Measurements from ENCODE around the gene CBY3.
"Not testable (repeated sequence)": the region's sequence is repeated elsewhere in the genome, so short reads cannot be mapped to it uniquely, and the experiment has no call there.

CBY3 gene

DNA sequence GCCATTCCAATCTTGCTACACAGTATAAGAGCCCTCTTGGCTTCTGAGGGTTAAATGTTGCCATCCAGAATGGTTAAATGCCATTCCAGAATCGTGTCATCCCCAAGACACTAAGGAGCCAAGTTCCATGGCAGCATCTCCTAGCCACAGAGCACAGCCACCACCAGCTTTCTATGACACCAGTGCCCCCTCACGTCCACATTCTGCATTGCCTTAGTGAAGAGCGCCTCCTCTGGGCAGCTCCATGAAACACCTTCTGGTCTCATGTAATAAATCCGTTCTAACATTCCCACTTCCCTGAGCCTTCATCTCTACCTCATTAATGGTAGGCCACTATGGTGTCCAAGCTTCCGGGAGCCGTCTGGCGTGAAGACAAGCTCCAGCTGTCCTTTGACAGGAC is 12.4 kb downstream of the CBY3 start:
- peak; percentile 72 for DNase-seq

DNA sequence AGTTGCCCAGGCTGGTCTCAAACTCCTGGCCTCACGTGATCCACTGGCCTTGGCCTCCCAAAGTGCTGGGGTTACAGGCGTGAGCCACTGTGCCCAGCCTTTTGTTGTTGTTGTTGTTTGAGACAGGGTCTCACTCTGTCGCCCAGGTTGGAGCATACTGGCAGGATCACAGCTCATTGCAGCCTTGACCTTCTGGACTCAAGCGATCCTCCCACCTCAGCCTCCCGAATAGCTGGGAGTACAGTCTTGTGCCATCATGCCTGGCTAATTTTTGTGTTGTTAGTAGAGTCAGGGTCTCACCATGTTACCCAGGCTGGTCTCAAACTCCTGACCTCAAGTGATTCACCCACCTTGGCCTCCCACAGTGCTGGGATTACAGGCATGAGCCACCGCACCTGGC is 19.2 kb downstream of the CBY3 start:
- DNase-seq: not testable (repeated sequence)

DNA sequence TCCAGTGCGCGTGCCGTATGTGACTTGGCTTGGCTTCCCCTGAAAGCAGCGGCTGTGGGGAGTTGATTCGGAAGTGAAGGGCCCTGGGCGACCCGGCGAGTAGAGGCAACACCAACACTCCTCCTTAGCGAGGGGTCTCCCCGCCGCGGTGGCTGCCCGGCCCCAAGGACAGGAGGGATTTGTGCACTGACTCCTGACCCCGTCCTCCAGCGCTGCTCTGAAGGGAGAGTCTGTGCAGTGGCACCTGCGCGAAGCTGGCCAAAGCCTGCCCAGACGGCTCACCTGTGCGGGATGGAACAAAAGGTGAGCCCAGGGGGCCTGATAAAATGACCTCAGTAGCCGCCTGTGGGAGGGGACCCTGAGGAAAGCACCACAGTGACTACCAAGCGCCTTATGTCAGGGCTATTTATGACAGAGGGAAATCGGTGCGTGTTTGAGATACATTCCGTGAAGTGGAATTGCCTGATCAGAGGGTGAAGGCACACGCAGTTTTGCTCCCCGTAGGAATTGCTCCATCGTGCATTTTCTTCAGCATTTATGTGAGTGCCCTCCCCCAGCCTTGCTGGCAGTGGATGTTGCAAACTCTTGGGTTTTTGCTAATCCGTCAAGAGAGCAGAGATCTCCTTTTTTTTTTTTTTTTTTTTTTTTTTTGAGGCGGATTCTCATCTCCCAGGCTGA is 22.5 kb downstream of the CBY3 start:
- peak; percentile 61 for DNase-seq

DNA sequence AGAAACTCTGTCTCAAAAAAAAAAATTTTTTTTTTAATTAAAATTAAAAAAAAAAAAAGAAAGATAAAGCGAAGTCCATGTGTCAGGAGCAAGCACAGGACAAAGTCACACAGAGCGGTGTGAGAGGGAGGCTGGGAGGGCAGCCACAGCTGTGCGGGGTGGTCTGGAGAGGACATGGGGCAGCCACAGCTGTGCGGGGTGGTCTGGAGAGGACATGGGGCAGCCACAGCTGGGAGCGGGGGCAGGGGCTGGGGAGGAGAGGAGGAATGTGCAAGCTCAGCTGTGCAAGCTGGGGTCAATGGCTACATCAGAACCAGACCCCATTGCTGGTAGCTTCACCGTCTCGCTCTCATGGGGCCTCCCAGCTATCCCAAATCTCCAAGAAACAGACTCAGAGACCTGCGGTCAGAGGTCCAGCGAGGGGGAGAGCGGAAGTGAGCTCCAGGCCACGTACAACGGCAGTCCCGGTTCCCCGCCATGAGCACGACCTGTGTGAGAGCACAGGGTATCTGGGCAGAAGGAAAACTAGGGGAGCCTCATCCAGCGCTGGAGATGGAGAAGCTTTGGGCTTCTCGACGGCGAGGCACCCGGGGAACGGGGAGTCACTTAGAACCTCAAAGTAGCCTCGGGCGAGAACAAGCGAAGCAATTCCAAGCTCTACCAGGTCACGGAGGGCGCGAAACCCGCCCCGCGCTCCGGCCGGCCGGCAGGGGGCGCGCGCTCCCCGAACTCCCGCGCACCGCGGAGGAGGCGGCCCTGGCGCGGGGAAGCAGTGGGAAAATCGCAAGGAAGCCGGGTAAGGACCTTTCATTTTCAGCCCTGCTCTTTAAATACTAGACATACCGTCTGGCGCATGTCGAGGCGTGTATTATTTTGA is 23.3 kb downstream of the CBY3 start:
- DNase-seq: not testable (repeated sequence)

DNA sequence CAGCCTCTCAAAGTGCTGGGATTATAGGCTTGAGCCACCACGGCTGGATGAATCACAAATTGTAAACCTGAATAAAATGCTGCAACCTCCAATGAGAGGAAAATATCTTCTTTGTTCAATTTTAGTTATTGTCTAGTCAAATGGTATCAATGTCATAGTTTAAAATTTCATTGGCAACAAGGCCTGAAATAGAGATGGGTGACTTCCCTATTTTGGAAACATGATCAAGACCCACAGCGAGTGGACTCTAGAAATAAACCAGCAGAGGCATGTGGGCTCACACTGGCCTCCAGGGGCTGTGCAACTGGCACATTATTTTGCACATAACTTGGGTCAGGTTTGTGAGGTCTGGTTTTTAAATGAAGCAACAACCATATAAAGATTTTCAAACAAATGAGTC is 27.7 kb downstream of the CBY3 start:
- not testable (repeated sequence) for DNase-seq

DNA sequence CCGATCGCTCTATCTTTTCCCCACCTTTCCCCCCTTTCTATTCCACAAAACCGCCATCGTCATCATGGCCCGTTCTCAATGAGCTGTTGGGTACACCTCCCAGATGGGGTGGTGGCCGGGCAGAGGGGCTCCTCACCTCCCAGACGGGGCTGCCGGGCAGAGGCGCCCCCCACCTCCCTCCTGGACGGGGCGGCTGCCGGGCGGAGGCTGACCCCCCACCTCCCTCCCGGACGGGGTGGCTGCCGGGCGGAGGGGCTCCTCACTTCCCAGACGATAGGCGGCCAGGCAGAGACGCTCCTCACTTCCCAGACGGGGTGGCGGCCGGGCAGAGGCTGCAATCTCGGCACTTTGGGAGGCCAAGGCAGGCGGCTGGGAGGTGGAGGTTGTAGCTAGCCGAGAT is 30.6 kb downstream of the CBY3 start:
- not testable (repeated sequence) for DNase-seq

DNA sequence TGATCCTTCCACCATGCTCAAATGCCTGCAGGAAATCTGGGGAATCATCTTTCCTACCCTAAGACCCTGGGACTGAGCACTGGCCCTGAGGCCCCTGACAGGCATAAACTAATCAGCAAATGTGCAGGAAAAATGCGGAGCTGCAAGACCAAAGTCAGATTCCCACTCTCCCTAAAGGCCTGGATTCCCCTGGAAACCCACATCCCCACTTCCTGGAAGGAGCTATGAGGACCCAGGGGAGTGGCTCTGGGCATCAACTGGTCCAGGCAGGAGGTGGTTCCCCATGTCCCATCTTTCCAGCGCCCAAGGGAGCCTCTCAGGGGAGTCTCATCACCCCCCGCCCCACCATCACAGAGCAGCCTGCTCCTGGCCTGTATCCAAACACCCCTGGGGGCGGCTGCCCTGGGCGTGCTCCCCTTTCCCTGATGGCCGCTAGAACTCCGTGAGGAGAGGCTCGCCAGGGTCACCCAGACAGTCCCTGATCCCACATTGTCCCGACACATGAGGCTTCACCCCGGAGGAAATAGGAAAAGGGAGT is 31.6 kb downstream of the CBY3 start:
- DNase-seq: not testable (repeated sequence)

DNA sequence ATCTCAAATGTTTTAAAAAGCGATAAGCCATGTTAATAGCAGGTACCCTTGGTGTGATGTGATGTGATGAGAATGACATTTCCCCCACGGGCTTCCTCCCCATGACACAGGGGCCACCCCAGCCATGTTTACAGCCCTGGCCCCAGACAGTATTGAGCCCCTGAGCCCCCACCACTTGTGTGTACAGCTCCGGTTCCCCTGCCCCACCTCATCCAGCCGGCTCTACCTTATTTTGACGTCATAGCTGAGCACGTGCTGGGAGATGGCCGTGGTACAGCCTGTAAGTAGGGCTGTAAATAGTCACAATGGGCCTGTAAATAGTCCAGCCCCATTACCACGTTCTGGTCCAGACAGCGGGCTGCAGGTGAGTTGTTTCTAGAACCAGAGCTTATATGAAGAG is 32.4 kb downstream of the CBY3 start:
- DNase-seq: no peak

DNA sequence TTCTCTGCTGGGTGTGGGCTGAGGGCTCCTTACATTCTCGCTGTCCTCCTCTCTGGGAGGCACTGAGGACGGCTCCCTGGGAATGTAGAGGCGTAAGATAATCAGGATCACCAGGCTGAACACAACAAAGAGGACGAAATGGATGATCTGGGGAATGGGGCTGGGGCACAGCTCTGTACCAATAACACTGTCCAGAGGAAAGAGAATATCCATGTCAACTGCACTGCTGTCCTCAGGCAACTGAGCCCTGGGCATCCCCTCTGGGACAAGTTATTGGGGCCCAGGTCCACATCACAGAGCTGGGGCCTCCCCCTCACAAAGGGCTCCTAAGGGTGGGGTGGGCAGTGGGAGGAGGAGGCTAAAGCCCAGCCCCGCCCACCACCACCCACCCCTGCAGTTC is 36.1 kb downstream of the CBY3 start:
- not testable (repeated sequence) for DNase-seq

DNA sequence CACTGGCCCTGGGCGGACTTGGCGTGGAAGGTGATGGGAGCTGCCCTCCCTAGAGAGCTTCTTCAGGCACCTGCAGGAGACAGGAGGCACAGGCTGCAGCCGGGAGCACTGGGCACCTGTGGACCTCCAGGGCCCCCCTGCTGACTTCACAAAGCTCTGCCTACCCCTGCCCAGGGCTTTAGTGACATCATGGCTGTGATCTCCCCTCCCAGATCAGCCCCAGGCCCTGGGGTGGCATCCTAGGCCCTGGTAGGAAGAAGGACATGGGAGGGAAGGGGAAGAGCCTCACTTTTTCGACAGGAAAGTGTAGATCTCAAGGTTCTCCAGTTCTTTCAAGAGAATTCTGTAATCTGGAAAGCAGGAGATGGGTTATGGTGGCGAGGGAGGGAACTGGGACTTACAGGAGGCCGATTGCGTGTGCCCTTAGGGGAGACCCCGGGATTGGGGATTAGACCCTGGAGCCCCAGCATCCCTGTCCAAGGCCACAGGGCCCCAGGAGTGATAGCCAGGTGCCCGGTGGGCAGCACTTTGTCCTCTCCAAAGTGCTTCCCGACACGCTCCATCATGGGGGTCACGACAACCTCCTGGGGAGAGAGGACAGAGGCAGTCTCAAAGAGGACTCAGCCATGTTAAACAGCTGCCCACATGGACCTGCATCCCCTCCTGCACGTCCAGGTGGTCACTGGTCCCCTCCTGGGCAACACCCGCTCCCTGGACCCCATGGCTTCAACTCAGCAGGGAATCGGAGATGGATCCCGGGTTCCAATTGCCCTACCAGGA is 37.5 kb downstream of the CBY3 start:
- not testable (repeated sequence) for DNase-seq

DNA sequence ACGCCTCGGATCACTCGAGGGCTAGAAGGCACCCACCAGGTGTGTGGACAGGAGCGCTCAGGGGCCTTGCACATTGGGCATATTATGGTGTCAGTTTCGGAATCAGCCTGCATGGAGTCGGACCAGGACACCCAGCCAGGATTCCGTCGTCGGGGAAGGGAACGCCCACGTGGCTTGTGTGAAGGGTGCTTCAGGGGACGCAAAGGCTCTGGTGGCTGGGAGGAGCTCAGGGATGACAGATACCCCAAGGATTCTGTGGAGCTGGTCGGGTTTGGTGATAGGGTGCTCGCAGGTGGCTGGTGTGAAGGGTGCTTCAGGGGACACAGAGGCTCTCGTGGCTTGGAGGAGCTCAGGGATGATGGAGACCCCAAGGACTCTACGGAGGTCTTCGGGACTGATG is 38.2 kb downstream of the CBY3 start:
- not testable (repeated sequence) for DNase-seq

DNA sequence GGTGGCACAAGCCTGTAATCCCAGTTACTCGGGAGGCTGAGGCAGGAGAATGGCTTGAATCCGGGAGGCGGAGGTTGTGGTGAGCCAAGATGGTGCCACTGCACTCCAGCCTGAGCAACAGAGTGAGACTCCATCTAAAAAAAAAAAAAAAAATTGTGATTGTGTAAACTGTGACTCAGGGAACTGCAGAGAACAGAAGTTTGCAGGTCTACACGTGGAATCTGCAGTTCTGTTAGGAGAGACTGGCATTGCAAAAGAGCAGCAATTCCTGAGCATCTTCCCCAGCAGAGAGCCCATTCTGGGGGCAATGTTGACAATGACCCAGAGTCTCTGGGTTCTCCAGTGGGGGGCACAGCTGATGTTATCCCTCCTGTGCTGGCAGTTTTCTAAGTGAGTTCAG is 39.1 kb downstream of the CBY3 start:
- not testable (repeated sequence) for DNase-seq

DNA sequence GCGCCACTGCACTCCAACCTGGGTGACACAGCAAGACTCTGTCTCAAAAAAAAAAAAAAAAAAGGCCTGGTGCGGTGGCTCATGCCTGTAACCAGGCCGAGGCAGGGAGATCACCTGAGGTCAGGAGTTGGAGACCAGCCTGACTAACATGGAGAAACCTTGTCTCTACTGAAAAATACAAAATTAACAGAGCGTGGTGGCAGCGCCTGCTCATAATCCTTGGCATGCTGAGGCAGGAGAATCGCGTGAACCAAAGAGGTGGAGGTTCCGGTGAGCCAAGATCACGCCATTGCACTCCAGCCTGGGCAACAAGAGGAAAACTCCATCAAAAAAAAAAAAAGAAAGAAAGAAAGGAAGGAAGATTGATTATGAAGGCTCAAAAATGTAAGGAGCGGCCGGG is 41.5 kb downstream of the CBY3 start:
- DNase-seq: not testable (repeated sequence)

DNA sequence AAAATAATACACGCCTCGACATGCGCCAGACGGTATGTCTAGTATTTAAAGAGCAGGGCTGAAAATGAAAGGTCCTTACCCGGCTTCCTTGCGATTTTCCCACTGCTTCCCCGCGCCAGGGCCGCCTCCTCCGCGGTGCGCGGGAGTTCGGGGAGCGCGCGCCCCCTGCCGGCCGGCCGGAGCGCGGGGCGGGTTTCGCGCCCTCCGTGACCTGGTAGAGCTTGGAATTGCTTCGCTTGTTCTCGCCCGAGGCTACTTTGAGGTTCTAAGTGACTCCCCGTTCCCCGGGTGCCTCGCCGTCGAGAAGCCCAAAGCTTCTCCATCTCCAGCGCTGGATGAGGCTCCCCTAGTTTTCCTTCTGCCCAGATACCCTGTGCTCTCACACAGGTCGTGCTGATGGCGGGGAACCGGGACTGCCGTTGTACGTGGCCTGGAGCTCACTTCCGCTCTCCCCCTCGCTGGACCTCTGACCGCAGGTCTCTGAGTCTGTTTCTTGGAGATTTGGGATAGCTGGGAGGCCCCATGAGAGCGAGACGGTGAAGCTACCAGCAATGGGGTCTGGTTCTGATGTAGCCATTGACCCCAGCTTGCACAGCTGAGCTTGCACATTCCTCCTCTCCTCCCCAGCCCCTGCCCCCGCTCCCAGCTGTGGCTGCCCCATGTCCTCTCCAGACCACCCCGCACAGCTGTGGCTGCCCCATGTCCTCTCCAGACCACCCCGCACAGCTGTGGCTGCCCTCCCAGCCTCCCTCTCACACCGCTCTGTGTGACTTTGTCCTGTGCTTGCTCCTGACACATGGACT is 46.3 kb downstream of the CBY3 start:
- DNase-seq: not testable (repeated sequence)

DNA sequence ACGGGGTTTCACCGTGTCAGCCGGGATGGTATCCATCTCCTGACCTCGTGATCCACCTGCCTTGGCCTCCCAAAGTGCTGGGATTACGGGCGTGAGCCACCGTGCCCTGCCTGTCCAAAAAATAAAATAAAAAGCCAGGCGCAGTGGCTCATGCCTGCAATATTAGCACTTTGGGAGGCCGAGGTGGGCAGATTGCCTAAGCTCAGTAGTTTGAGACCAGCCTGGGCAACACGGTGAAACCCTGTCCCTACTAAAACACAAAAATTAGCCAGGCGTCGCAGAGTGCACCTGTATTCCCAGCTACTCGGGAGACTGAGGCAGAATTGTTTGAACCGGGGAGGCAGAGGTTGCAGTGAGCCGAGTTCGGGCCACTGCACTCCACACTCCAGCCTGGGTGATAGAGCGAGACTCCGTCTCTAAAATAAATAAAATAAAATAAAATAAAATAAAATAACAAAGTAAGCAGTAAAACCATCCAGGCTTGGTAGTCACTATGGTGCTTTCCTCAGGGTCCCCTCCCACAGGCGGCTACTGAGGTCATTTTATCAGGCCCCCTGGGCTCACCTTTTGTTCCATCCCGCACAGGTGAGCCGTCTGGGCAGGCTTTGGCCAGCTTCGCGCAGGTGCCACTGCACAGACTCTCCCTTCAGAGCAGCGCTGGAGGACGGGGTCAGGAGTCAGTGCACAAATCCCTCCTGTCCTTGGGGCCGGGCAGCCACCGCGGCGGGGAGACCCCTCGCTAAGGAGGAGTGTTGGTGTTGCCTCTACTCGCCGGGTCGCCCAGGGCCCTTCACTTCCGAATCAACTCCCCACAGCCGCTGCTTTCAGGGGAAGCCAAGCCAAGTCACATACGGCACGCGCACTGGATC is 47.1 kb downstream of the CBY3 start:
- not testable (repeated sequence) for DNase-seq

Measured in suppressor macrophage treated with lipopolysaccharide for 4 hours (primary cell).